Panc1 (cell line): Measurements from ENCODE around the gene TBL1Y.

Experiments
- POLR2AphosphoS5 ChIP-seq: IDR thresholded peaks from 2 replicates; pipeline ENCODE4 v1.6.1; 2012; ENCODE audit warnings: mild to moderate bottlenecking, low read depth, low read length, moderate library complexity
- SIN3A ChIP-seq: IDR thresholded peaks from 2 replicates; pipeline ENCODE4 v1.6.1; 2012; ENCODE audit warnings: low read depth, mild to moderate bottlenecking, low read length, moderate library complexity, borderline replicate concordance; ENCODE audit not compliant: insufficient read depth
- TCF7L2 ChIP-seq: IDR thresholded peaks from 2 replicates; pipeline ENCODE4 v1.6.1; 2011; ENCODE audit warnings: mild to moderate bottlenecking, low read depth, low read length, inconsistent platforms
- TF ChIP-seq, protein P1 (sequence below): fragments of 450-650 bp; IDR thresholded peaks from 2 replicates; pipeline ENCODE4 v1.5.1; 2017; ENCODE audit warnings: mild to moderate bottlenecking
- TF ChIP-seq, protein P2 (sequence below), 2 experiments: IDR thresholded peaks; 2 replicates each; pipeline ENCODE4 v1.6.1; 2011 to 2012; ENCODE audit warnings: low read depth in 2 of 2, control low read depth in 1 of 2, low read length in 1 of 2, mild to moderate bottlenecking in 1 of 2, moderate library complexity in 1 of 2; ENCODE audit not compliant: insufficient read depth in 1 of 2

DNA sequence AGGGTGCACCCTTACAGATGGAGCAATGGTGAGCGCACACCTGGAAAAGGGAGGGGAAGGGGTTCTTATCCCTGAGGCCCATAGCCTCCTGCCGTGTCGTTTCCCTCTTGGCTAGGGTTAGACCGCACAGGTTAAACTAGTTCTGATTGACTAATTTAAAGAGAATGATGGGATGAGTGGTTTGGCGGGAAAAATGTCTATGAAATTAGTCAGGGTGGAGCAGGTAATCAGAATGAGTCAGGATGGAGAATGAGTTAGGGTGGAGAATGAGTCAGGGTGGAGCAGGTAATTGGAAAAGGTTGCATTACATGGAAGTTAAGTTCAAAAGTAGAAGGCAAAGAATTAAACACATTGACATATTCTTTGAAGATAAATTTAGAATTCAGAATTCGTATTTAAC, 196.7 kb downstream of the TBL1Y start:
- TF ChIP-seq, protein P1, sequence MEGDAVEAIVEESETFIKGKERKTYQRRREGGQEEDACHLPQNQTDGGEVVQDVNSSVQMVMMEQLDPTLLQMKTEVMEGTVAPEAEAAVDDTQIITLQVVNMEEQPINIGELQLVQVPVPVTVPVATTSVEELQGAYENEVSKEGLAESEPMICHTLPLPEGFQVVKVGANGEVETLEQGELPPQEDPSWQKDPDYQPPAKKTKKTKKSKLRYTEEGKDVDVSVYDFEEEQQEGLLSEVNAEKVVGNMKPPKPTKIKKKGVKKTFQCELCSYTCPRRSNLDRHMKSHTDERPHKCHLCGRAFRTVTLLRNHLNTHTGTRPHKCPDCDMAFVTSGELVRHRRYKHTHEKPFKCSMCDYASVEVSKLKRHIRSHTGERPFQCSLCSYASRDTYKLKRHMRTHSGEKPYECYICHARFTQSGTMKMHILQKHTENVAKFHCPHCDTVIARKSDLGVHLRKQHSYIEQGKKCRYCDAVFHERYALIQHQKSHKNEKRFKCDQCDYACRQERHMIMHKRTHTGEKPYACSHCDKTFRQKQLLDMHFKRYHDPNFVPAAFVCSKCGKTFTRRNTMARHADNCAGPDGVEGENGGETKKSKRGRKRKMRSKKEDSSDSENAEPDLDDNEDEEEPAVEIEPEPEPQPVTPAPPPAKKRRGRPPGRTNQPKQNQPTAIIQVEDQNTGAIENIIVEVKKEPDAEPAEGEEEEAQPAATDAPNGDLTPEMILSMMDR: no peak
- no peak for TF ChIP-seq SIN3A
- no peak for TF ChIP-seq POLR2AphosphoS5
- TF ChIP-seq, protein P2, sequence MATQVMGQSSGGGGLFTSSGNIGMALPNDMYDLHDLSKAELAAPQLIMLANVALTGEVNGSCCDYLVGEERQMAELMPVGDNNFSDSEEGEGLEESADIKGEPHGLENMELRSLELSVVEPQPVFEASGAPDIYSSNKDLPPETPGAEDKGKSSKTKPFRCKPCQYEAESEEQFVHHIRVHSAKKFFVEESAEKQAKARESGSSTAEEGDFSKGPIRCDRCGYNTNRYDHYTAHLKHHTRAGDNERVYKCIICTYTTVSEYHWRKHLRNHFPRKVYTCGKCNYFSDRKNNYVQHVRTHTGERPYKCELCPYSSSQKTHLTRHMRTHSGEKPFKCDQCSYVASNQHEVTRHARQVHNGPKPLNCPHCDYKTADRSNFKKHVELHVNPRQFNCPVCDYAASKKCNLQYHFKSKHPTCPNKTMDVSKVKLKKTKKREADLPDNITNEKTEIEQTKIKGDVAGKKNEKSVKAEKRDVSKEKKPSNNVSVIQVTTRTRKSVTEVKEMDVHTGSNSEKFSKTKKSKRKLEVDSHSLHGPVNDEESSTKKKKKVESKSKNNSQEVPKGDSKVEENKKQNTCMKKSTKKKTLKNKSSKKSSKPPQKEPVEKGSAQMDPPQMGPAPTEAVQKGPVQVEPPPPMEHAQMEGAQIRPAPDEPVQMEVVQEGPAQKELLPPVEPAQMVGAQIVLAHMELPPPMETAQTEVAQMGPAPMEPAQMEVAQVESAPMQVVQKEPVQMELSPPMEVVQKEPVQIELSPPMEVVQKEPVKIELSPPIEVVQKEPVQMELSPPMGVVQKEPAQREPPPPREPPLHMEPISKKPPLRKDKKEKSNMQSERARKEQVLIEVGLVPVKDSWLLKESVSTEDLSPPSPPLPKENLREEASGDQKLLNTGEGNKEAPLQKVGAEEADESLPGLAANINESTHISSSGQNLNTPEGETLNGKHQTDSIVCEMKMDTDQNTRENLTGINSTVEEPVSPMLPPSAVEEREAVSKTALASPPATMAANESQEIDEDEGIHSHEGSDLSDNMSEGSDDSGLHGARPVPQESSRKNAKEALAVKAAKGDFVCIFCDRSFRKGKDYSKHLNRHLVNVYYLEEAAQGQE (IDR thresholded peaks at IDR 0.05; ENCODE audit: insufficient read depth in 1 of 2, low read depth in 2 of 2, low read length in 1 of 2): no peak
- no peak for TF ChIP-seq TCF7L2
